NCI-H128 (cell line): ENCODE measurements around the gene CAPN3.

Experiments used
- DNase-seq: peaks from one replicate; lab custom pipeline; 2025; ENCODE audit not compliant: unreplicated experiment; lab: John Stamatoyannopoulos, UW

Gene CAPN3

GRCh38 chr15:42355291-42355690, 4.0 kb upstream of the CAPN3 start:
- no peak for DNase-seq

GRCh38 chr15:42356851-42357250, 2.5 kb upstream of the CAPN3 start:
- no peak for DNase-seq

GRCh38 chr15:42358141-42358540, 1.2 kb upstream of the CAPN3 start:
- DNase-seq, result no peak

- no peak for DNase-seq
Measured at GRCh38 chr15:42359985-42360384, 684 bp downstream of the CAPN3 start.

GRCh38 chr15:42360535-42361112, 1.3 kb downstream of the CAPN3 start:
- no peak for DNase-seq

GRCh38 chr15:42363487-42363886, 4.2 kb downstream of the CAPN3 start:
- no peak for DNase-seq

GRCh38 chr15:42363942-42364341, 4.6 kb downstream of the CAPN3 start:
- DNase-seq, result no peak

- DNase-seq, result peak; percentile 1
Measured at GRCh38 chr15:42364529-42364928, 5.2 kb downstream of the CAPN3 start.

- no peak for DNase-seq
Measured at GRCh38 chr15:42365921-42366550, 6.7 kb downstream of the CAPN3 start.

- DNase-seq, result no peak
Measured at GRCh38 chr15:42367041-42367440, 7.7 kb downstream of the CAPN3 start.

GRCh38 chr15:42368096-42368495, 8.8 kb downstream of the CAPN3 start:
- DNase-seq, result no peak

GRCh38 chr15:42371096-42371495, 11.8 kb downstream of the CAPN3 start:
- DNase-seq, result no peak

- no peak for DNase-seq
Measured at GRCh38 chr15:42373274-42373673, 14.0 kb downstream of the CAPN3 start.

- no peak for DNase-seq
Measured at GRCh38 chr15:42373936-42374335, 14.6 kb downstream of the CAPN3 start.

- DNase-seq, result no peak
Measured at GRCh38 chr15:42374810-42375209, 15.5 kb downstream of the CAPN3 start.

GRCh38 chr15:42375252-42375651, 16.0 kb downstream of the CAPN3 start:
- no peak for DNase-seq

- DNase-seq, result no peak
Measured at GRCh38 chr15:42375941-42376340, 16.6 kb downstream of the CAPN3 start.

- DNase-seq, result no peak
Measured at GRCh38 chr15:42378011-42378410, 18.7 kb downstream of the CAPN3 start.

- DNase-seq, result no peak
Measured at GRCh38 chr15:42384597-42384996, 25.3 kb downstream of the CAPN3 start.

- DNase-seq, result no peak
Measured at GRCh38 chr15:42385206-42385979, 26.1 kb downstream of the CAPN3 start.

GRCh38 chr15:42385980-42386700, 26.8 kb downstream of the CAPN3 start:
- DNase-seq, result no peak

- no peak for DNase-seq
Measured at GRCh38 chr15:42387603-42388002, 28.3 kb downstream of the CAPN3 start.
